HG02973 (cell line): ENCODE data around the gene RPS26.
"Not testable (repeated sequence)": the region's sequence is repeated elsewhere in the genome, so short reads cannot be mapped to it uniquely, and the experiment has no call there.

Source experiments
- ATAC-seq: cut with Tn5 transposase; IDR thresholded peaks from one replicate; pipeline ENCODE4 v1.9.1; 2021; ENCODE audit warnings: moderate library complexity; ENCODE audit not compliant: unreplicated experiment

RPS26 gene

GRCh38 chr12:56041552-56042429 lies at the start of gene RPS26:
Gene RPS26 (plus strand): TSS chr12:56041918. CDS start chr12:56042167, 249 bp downstream.
- ATAC-seq = peak; percentile 93

GRCh38 chr12:55993230-55993853 lies 48.4 kb upstream of the RPS26 start:
- ATAC-seq = no peak

- ATAC-seq = no peak
Observed at GRCh38 chr12:55995366-55995765, 46.4 kb upstream of the RPS26 start.

- ATAC-seq = no peak
Observed at GRCh38 chr12:55996201-55996714, 45.5 kb upstream of the RPS26 start.

GRCh38 chr12:55996715-55997534 lies 44.8 kb upstream of the RPS26 start, which contains the start of gene SUOX:
Gene SUOX (plus strand): TSS chr12:55997276. CDS start chr12:56002222, 4,946 bp downstream.
- ATAC-seq = peak; percentile 98

GRCh38 chr12:55997535-55997859 lies 44.2 kb upstream of the RPS26 start:
- no peak for ATAC-seq

- ATAC-seq = not testable (repeated sequence)
Observed at GRCh38 chr12:55999522-55999921, 42.2 kb upstream of the RPS26 start.

- ATAC-seq = not testable (repeated sequence)
Observed at GRCh38 chr12:55999999-56000540, 41.6 kb upstream of the RPS26 start.

- no peak for ATAC-seq
Observed at GRCh38 chr12:56001487-56002100, 40.1 kb upstream of the RPS26 start.

- not testable (repeated sequence) for ATAC-seq
Observed at GRCh38 chr12:56003376-56003775, 38.3 kb upstream of the RPS26 start.

- ATAC-seq = no peak
Observed at GRCh38 chr12:56004211-56004610, 37.5 kb upstream of the RPS26 start.

GRCh38 chr12:56007564-56008559 lies 33.9 kb upstream of the RPS26 start:
- peak; percentile 27 for ATAC-seq

- no peak for ATAC-seq
Observed at GRCh38 chr12:56010111-56010570, 31.6 kb upstream of the RPS26 start.

GRCh38 chr12:56011509-56012090 lies 30.1 kb upstream of the RPS26 start:
- no peak for ATAC-seq

GRCh38 chr12:56013482-56013881 lies 28.2 kb upstream of the RPS26 start:
- no peak for ATAC-seq

- ATAC-seq = no peak
Observed at GRCh38 chr12:56014205-56014604, 27.5 kb upstream of the RPS26 start.

GRCh38 chr12:56017181-56017580 lies 24.5 kb upstream of the RPS26 start:
- no peak for ATAC-seq

GRCh38 chr12:56018356-56018755 lies 23.4 kb upstream of the RPS26 start:
- ATAC-seq = no peak
